22Rv1 (cell line): ENCODE results near the gene KCNK4.

Source experiments
- ZFX ChIP-seq: fragments of 450-650 bp; IDR thresholded peaks from 2 replicates; pipeline ENCODE4 v1.6.1; 2017; ENCODE audit warnings: antibody characterized with exemption, borderline replicate concordance
- TF ChIP-seq, protein P1 (sequence below): fragments of 450-650 bp; IDR thresholded peaks from 2 replicates; pipeline ENCODE4 v1.5.1; 2017; ENCODE audit warnings: mild to moderate bottlenecking

DNA sequence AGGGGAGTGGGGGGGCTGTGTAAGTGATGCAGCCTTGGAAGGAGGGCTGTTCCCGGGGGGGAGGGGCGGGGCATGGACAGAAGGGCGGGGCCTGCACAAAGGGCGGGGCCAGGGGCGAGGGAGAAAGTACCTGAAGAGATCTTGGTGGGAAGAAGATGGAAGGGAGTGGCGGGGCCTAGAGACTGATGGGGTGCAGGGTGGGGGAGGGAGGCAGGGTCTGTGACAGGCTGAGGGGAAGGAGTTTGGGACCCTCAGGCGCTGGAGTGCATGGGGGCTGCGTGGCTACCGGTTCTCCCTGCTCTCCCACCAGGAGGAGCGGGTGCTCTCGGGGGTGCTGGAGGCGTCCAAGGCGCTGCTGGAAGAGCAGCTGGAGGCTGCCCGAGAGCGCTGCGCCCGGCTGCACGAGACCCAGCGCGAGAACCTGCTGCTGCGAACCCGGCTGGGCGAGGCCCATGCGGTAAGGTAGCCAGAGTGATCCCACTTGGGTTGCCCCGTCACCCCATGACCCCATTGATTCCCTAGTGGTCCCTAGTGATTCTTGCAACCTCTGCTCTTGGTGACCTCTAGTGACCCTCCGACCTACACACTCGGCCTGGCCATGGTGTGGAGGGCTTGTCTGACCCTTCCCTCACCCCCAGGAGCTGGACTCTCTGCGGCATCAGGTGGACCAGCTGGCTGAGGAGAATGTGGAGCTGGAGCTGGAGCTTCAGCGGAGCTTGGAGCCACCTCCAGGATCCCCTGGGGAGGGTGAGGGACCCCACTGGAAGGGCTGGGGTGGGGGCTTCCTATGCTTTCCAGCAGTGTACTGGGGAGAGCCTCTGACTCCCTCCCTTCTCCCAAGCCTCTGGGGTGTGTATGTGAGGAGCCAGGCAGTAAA is 52.0 kb downstream of the KCNK4 start:
- TF ChIP-seq, protein P1, sequence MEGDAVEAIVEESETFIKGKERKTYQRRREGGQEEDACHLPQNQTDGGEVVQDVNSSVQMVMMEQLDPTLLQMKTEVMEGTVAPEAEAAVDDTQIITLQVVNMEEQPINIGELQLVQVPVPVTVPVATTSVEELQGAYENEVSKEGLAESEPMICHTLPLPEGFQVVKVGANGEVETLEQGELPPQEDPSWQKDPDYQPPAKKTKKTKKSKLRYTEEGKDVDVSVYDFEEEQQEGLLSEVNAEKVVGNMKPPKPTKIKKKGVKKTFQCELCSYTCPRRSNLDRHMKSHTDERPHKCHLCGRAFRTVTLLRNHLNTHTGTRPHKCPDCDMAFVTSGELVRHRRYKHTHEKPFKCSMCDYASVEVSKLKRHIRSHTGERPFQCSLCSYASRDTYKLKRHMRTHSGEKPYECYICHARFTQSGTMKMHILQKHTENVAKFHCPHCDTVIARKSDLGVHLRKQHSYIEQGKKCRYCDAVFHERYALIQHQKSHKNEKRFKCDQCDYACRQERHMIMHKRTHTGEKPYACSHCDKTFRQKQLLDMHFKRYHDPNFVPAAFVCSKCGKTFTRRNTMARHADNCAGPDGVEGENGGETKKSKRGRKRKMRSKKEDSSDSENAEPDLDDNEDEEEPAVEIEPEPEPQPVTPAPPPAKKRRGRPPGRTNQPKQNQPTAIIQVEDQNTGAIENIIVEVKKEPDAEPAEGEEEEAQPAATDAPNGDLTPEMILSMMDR: no peak
- TF ChIP-seq ZFX: no peak
